ENCODE results near the gene TRMT10A. TPM values are rescaled to one million over a fixed set of nuclear protein-coding genes. Genes with fewer than 3 reads are reported as not detected.

Gene TRMT10A
- total RNA-seq, 1 experiment from 2014 or later, result 4.6 TPM

- Histone ChIP-seq H3K27me3 (ENCODE audit: insufficient read depth, low read length) (no peaks in the 10 kb centered on the region), H3K4ac (ENCODE audit: low read depth, low read length) (no peak overlapping the region), H3K79me1 (ENCODE audit: insufficient read depth, low read depth, low read length, poor library complexity, severe bottlenecking) (no peaks in the 10 kb centered on the region), H2AK5ac (ENCODE audit: insufficient read length, low read length) (no peak overlapping the region), H2BK5ac (ENCODE audit: insufficient read length, low read length) (no peak overlapping the region), H3K23me2 (ENCODE audit: insufficient read length, low read depth, low read length, poor library complexity, severe bottlenecking) (no peaks in the 10 kb centered on the region), H3K4me1 (ENCODE audit: insufficient read depth, low read length) (no peaks in the 10 kb centered on the region), H2BK12ac (ENCODE audit: insufficient read length, low read depth, low read length) (no peak overlapping the region), H3K79me2 (ENCODE audit: insufficient read depth, low read length) (no peaks in the 10 kb centered on the region), H4K8ac (replicated peaks; ENCODE audit: insufficient read length, low read depth, low read length) (no peak overlapping the region), H4K20me1 (ENCODE audit: control insufficient read depth, insufficient read depth, insufficient read length) (no peaks in the 10 kb centered on the region), H3K9ac (ENCODE audit: extremely low read depth, insufficient read length, low read length) (no peak overlapping the region), H2AFZ (ENCODE audit: low read length) (no peak overlapping the region), H2BK20ac (ENCODE audit: low read depth, low read length, poor library complexity, severe bottlenecking) (no peak overlapping the region), H2BK15ac (ENCODE audit: low read depth, low read length) (no peak overlapping the region), H3K56ac (ENCODE audit: insufficient read length, low read depth, low read length) (no peak overlapping the region), H3K14ac (ENCODE audit: insufficient read depth, low read length) (no peak overlapping the region), H3K23ac (ENCODE audit: insufficient read length, low read depth, low read length) (no peak overlapping the region), H3K18ac (ENCODE audit: insufficient read length, low read depth, low read length) (no peak overlapping the region), H4K5ac (ENCODE audit: insufficient read length, low read depth, low read length) (no peak overlapping the region), H3T11ph (ENCODE audit: low read length) (no peak overlapping the region), H2BK120ac (ENCODE audit: low read depth, low read length, poor library complexity, severe bottlenecking) (no peak overlapping the region), H3K27ac (ENCODE audit: insufficient read length, low read depth, low read length) (no peak overlapping the region), H3K4me2 (ENCODE audit: insufficient read depth, insufficient read length, low read length) (no peak overlapping the region), H4K91ac (ENCODE audit: insufficient read length, low read depth, low read length) (no peak overlapping the region), H3K9me3 (ENCODE audit: control insufficient read depth, low read depth, low read length) (no peaks in the 10 kb centered on the region)
- Mint-ChIP-seq H3K27ac (no peak overlapping the region), H3K9me3 (no peaks in the 10 kb centered on the region), H3K4me3 (no peak overlapping the region), H3K36me3 (ENCODE audit: insufficient read depth in 1 of 3, low read depth in 3 of 3) (no peaks in the 10 kb centered on the region), H3K4me1 (no peaks in the 10 kb centered on the region), H3K27me3 (ENCODE audit: low read depth) (no peaks in the 10 kb centered on the region)
- whole genome bisulfite sequencing (ENCODE audit: extremely low coverage, insufficient read length, low lambda C conversion rate), result no CpG with 5 or more reads among the region's 4 CpGs
- TF ChIP-seq CTCF (conservative IDR thresholded peaks at IDR 0.05), result no peak
- no peak for DNase-seq
These were observed 30.2 kb upstream of the TRMT10A start for GRCh38 chr4:99593781-99594641.

Data from H9 (cell line).